ENCODE measurements around the gene MTA2.

Gene MTA2

DNA sequence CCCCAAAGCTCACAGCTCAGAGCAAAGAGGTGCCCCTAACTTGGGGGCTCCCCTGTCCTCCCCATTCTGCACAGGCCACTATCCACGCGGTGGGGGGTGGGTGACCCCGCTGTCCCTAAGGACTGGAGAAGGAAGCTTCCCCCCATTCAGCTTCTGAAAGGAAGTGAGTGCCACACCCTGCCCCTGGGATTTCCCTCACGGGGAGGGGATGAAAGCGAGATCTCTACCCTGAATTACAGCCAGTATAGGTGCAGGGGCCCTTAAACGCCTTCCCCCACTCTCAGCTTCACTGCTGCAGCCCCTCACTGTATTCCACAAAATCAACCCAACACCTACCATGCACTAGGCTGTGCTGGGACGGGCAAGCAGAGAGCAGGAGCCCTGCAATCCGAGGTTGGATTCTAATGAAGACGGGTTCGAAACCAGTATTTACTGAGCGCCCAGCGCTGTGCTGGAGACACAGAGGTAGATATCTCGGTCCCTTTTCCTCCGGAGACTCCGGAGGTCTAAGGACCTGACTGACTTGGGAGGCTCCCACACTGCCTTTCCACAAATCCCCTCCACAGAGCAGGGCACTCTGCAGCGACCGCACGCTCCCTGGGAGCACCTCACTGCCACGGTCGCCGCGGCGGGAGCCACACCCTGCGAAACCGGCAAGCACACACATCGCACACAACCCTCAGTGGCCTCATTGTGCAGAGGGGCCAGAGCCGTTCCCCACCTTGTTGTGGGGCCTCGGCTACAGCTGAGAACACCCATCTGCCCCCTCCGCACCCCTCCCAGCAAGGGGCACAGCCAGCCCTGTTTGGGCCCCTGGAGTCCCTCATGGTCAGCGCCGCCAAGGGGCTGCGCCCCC, 56.9 kb downstream of the MTA2 start:
- H3K9ac ChIP-seq (ENCODE audit: low read length in 2 of 2): peak overlapping the region; percentile 88 to 94
- peak overlapping the region; percentile 94 for H3K27ac ChIP-seq (ENCODE audit: low read length)
- H3K4me1 ChIP-seq (ENCODE audit: control insufficient read depth, insufficient read depth, low read length): peaks cover 68% of the 10 kb centered on the region
- H3K36me3 ChIP-seq (ENCODE audit: control insufficient read depth in 2 of 2, insufficient read depth in 2 of 2, low read length in 2 of 2): peaks cover 0 to 4% of the 10 kb centered on the region in 2 donors
- no peaks in the 10 kb centered on the region for H3K27me3 ChIP-seq (ENCODE audit: control insufficient read depth in 1 of 2, insufficient read depth in 2 of 2, low read length in 2 of 2)
- no peaks in the 10 kb centered on the region for H3K9me3 ChIP-seq (ENCODE audit: control insufficient read depth in 2 of 2, low read length in 2 of 2)
- H3K4me3 ChIP-seq (ENCODE audit: low read length in 2 of 2): peak overlapping the region; percentile 95 to 97

DNA sequence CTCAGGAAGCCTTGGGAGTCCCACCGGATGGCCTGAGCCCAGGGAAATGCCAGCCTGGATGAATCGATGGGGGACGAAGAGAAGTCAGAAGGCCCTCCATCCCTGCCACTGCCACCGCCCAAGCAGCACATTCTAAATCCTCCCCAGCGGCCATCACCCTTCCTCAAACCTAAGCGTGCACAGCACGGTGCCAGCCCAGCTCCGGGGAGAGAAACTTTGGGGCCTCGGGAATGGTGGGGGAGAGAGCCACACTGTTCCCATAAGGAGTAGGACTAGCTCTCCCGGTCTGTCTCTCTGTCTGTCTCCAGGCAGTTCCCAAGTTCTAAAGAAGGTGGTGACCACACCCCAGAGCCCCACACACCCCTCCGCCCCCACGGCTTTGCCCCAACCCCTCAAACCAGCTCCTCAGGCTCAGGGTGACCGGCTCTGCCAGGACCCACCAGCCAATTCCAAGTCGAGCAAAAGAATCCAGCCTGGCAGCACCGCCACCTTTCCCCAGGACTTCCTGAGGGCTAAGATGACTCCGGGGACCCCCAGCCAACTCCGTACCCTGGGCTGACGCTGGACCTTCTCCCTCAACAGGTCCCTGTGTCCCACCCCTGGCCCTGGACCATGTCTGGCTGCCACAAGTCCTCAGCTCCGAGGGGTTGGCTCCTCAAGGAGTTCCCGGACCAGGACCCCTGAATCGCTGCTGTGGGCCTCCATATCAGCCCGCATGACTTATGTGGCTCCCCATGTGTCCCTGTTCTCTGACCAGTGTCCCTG, 57.8 kb downstream of the MTA2 start:
- no peaks in the 10 kb centered on the region for H3K9me3 ChIP-seq (ENCODE audit: control insufficient read depth in 2 of 2, low read length in 2 of 2)
- peaks cover 0 to 4% of the 10 kb centered on the region in 2 donors for H3K36me3 ChIP-seq (ENCODE audit: control insufficient read depth in 2 of 2, insufficient read depth in 2 of 2, low read length in 2 of 2)
- peak overlapping the region; percentile 88 to 94 for H3K9ac ChIP-seq (ENCODE audit: low read length in 2 of 2)
- no peaks in the 10 kb centered on the region for H3K27me3 ChIP-seq (ENCODE audit: control insufficient read depth in 1 of 2, insufficient read depth in 2 of 2, low read length in 2 of 2)
- H3K4me1 ChIP-seq (ENCODE audit: control insufficient read depth, insufficient read depth, low read length): peaks cover 72% of the 10 kb centered on the region
- H3K27ac ChIP-seq (ENCODE audit: low read length): peak overlapping the region; percentile 94
- peak overlapping the region; percentile 95 to 97 for H3K4me3 ChIP-seq (ENCODE audit: low read length in 2 of 2)

Data from stomach smooth muscle (tissue), 2 donors.